ENCODE results near the gene ZDHHC20. TPM values are rescaled to one million over a fixed set of nuclear protein-coding genes. Genes with fewer than 3 reads are reported as not detected.

ZDHHC20 gene
- total RNA-seq, 4 donors from 2014 or later = 65.5 to 128 (median 84.4) TPM

GRCh38 chr13:21361123-21361522 is 98.0 kb downstream of the ZDHHC20 start:
- no peak for DNase-seq (ENCODE audit: low spot score in 2 of 2)
- intact Hi-C loops (cut with DNase I; ENCODE audit: low total_unique reads) = no loop called here
- 86 to 90% methylated on average over 7 of the region's 7 CpGs for WGBS, 2 donors
- H3K4me3 ChIP-seq (ENCODE audit: low read depth, poor library complexity, severe bottlenecking) = no peak overlapping the region
- TF ChIP-seq, protein P1, sequence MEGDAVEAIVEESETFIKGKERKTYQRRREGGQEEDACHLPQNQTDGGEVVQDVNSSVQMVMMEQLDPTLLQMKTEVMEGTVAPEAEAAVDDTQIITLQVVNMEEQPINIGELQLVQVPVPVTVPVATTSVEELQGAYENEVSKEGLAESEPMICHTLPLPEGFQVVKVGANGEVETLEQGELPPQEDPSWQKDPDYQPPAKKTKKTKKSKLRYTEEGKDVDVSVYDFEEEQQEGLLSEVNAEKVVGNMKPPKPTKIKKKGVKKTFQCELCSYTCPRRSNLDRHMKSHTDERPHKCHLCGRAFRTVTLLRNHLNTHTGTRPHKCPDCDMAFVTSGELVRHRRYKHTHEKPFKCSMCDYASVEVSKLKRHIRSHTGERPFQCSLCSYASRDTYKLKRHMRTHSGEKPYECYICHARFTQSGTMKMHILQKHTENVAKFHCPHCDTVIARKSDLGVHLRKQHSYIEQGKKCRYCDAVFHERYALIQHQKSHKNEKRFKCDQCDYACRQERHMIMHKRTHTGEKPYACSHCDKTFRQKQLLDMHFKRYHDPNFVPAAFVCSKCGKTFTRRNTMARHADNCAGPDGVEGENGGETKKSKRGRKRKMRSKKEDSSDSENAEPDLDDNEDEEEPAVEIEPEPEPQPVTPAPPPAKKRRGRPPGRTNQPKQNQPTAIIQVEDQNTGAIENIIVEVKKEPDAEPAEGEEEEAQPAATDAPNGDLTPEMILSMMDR (IDR thresholded peaks at IDR 0.05) = no peak

GRCh38 chr13:21360463-21360862 is 98.6 kb downstream of the ZDHHC20 start:
- intact Hi-C loops (cut with DNase I; ENCODE audit: low total_unique reads) = no loop called here
- no peak overlapping the region for H3K4me3 ChIP-seq (ENCODE audit: low read depth, poor library complexity, severe bottlenecking)
- WGBS, 2 donors = 83% methylated on average over 4 of the region's 4 CpGs
- DNase-seq (ENCODE audit: low spot score in 2 of 2) = no peak
- TF ChIP-seq POLR2A (IDR thresholded peaks at IDR 0.05) = no peak
- TF ChIP-seq, protein P1 (IDR thresholded peaks at IDR 0.05) = no peak

DNA sequence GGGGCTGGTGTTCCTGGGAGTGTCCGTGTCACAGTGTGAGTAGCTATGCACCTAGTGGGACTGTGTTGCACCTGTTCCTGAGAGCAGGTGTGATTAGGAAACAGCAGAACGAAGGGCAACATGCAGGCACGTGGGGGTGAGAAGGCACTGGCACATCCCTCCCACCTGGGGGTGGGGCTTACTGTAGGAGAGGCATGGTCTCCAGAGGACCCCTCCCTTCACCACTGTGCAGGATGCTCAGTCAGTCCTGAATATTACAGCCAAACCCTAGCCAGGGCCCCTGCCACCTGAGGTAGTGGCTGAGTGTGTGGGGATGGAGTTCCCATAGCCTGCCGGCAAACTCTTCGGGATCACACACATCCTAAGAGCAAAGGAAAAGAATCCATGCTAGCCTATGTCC is 99.2 kb downstream of the ZDHHC20 start:
- intact Hi-C loops (cut with DNase I; ENCODE audit: low total_unique reads) = no loop called here
- H3K4me3 ChIP-seq (ENCODE audit: low read depth, poor library complexity, severe bottlenecking) = no peak overlapping the region
- DNase-seq (ENCODE audit: low spot score in 2 of 2) = no peak
- TF ChIP-seq, protein P1 (IDR thresholded peaks at IDR 0.05) = no peak
- no peak for TF ChIP-seq POLR2A (IDR thresholded peaks at IDR 0.05)
- 80 to 89% methylated on average over 5 of the region's 5 CpGs for WGBS, 2 donors

- no peak for TF ChIP-seq POLR2A (IDR thresholded peaks at IDR 0.05)
- TF ChIP-seq, protein P1 (IDR thresholded peaks at IDR 0.05) = no peak
- no peak overlapping the region for H3K4me3 ChIP-seq (ENCODE audit: low read depth, poor library complexity, severe bottlenecking)
- no peak for DNase-seq (ENCODE audit: low spot score in 2 of 2)
- intact Hi-C loops (cut with DNase I; ENCODE audit: low total_unique reads) = no loop called here
- 71 to 74% methylated on average over 3 of the region's 3 CpGs for WGBS, 2 donors
Observed at GRCh38 chr13:21355304-21355703, 103.8 kb downstream of the ZDHHC20 start.

GRCh38 chr13:21354721-21355120 is 104.4 kb downstream of the ZDHHC20 start:
- no peak for DNase-seq (ENCODE audit: low spot score in 2 of 2)
- TF ChIP-seq, protein P1 (IDR thresholded peaks at IDR 0.05) = no peak
- TF ChIP-seq POLR2A (IDR thresholded peaks at IDR 0.05) = no peak
- no peak overlapping the region for H3K4me3 ChIP-seq (ENCODE audit: low read depth, poor library complexity, severe bottlenecking)
- 93 to 96% methylated on average over 13 of the region's 13 CpGs for WGBS, 2 donors
- intact Hi-C loops (cut with DNase I; ENCODE audit: low total_unique reads) = no loop called here

DNA sequence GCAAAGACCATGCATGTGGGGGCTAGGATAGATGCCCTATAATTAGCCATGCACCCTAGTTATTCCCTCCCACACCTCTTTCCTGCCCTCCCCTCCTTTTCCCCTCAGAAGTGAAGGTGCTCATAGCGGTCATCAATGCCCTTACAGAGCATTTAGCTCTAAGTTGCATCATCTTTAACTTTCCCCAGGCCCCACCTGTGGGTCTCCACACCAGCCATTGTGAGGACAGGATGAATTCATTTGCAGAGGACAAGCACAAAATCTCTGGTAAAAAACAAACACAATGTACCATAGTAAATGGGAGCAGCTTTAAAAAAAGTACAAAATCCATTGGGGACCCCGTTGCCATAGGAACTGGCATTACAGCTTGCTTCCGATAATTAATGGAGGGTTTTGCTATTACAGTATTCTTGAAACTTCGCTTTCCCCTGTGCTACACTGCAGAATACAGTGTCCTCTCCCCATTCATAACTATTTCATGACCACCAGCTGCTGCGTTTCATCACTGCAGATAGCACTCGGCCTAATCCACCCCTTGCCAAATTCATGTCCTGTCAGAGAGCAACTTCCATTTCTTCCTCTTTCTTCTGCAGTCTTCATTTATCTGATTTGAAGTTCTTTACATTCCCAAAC is 110.5 kb downstream of the ZDHHC20 start:
- no peak for DNase-seq (ENCODE audit: low spot score in 2 of 2)
- no peak for TF ChIP-seq POLR2A (IDR thresholded peaks at IDR 0.05)
- TF ChIP-seq, protein P1 (IDR thresholded peaks at IDR 0.05) = no peak
- 83 to 85% methylated on average over 6 of the region's 6 CpGs for WGBS, 2 donors
- intact Hi-C loops (cut with DNase I; ENCODE audit: low total_unique reads) = no loop called here
- no peak overlapping the region for H3K4me3 ChIP-seq (ENCODE audit: low read depth, poor library complexity, severe bottlenecking)

Measured in lower leg skin (tissue), 4 donors.